SK-MEL-5 (cell line): ENCODE results near the gene PIP. TPM values are rescaled to one million over a fixed set of nuclear protein-coding genes. Genes with fewer than 3 reads are reported as not detected.
"Not testable (repeated sequence)": the region's sequence is repeated elsewhere in the genome, so short reads cannot be mapped to it uniquely, and the experiment has no call there.

Source experiments
- DNase-seq: peaks from one replicate; pipeline ENCODE4 v3.0.0-alpha.2; 2016; ENCODE audit warnings: low read depth, low spot score
- in situ Hi-C: cut with HindIII; loops from 2 replicates; pipeline ENCODE4 v1.10.0; 2016; ENCODE audit warnings: low sequenced_read_pairs, high pct_unique_total_duplicates, low pct_unique_long_range_greater_than_20kb
- polyA plus RNA-seq, 2 experiments: library from polyadenylated mRNA; depleted of rRNA; stranded (reverse); fragments of >200 nt; gene quantifications; 2 replicates each; pipeline ENCODE4 v1.2.3, GENCODE V29; 2015
- total RNA-seq: library from RNA; depleted of rRNA; stranded (reverse); fragments of >200 nt; shearing (Covaris generic); gene quantifications from 2 replicates; pipeline ENCODE4 v1.2.3, GENCODE V29; 2014; rRNA removed

Gene PIP, protein sequence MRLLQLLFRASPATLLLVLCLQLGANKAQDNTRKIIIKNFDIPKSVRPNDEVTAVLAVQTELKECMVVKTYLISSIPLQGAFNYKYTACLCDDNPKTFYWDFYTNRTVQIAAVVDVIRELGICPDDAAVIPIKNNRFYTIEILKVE
- not detected in 2 replicates for total RNA-seq
- not detected in 2 replicates for polyA plus RNA-seq (2015; cell fraction: cytosol; rRNA removed)
- not detected in 2 replicates for polyA plus RNA-seq (2015; cell fraction: nucleus; rRNA removed)

DNA sequence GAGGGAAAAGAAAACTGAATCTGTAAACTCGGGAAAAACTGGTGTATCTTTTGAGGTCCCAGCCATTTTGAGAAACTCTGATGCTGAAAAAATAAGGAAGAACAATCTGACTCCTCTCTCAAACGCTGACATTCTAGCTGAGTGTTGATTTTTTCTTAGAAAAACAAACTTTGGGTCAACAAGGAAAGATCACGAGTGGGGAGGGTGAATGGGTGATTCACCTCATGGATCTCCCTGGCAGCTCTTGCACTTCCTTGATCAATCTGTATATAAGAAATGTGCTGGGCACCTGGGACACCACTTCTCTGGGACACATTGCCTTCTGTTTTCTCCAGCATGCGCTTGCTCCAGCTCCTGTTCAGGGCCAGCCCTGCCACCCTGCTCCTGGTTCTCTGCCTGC lies at the start of gene PIP:
Gene PIP (plus strand): TSS at position 297 of the 400 bp plus-strand sequence. CDS start 40 bp downstream, at position 337.
- no peak for DNase-seq
- in situ Hi-C loops, result no loop called here

DNA sequence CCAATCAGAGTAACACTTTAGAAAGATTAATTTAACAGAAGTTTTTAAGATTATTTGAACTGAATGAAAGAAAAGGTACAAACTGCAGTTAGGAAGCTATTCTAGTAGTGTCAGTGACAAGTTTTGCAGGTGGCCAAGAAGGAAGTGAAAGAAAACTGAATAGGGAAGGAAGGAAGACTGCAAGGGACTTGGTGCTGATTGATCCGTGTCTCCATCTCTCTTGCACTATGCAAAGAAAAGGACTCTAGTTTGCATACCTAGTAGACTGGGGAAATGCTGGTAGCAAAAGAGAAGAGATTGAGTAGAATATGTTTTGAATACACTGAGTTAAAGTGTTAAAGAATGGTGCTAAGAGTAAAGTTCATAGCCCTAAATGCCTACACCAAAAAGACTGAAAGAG lies 46.8 kb upstream of the PIP start:
- in situ Hi-C loops, result no loop called here

DNA sequence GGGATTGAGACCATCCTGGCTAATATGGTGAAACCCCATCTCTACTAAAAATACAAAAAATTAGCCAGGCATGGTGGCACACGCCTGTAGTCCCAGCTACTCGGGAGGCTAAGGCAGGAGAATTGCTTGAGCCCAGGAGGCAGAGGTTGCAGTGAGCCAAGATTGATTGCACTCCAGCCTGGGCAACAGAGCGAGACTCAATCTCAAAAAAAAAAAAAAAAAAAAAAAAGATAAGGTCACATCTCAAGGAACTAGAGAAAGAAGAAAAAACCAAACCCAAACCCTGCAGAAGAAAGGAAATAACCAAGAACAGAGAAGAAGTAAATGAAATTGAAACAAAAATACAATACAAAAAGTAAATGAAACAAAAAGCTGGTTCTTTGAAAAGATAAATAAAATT lies 46.3 kb upstream of the PIP start:
- in situ Hi-C loops, DNase-seq: not testable (repeated sequence)

More for the DNA sequence above, 46.8 kb upstream of the PIP start:
- DNase-seq, result no peak

DNA sequence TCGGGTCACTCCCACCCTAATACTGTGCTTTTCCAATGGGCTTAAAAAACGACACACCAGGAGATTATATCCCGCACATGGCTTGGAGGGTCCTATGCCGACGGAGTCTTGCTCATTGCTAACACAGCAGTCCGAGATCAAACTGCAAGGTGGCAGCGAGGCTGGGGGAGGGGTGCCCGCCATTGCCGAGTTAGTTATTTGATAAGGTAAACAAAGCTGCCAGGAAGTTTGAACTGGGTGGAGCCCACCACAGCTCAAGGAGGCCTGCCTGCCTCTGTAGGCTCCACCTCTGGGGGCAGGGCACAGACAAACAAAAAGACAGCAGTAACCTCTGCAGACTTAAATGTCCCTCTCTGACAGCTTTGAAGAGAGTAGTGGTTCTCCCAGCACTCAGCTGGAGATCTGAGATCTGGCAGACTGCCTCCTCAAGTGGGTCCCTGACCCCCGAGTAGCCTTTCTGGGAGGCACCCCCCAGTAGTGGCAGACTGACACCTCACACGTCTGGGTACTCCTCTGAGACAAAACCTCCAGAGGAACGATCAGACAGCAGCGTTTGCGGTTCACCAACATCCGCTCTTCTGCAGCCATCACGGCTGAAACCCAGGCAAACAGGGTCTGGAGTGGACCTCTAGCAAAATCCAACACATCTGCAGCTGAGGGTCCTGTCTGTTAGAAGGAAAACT lies 43.2 kb upstream of the PIP start:
- DNase-seq, in situ Hi-C loops: not testable (repeated sequence)

DNA sequence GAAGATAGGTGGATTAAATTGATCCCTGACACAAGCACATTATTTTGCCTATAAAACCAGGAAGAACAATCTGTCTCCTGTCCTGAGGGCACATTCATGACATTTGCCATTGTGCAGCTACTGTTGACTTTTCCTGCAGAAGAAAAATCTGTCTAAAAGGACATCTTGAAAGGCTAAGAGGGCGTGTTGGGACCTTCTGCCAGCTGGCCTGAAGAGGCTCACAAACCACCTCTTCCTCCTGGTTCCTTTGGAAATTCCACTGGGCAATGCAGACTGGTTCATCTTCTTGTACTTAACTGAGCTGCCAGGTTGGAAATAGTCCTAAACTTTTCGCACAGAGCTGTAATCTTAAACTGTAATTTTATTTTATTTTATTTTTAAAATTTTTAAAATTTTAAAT lies 35.7 kb upstream of the PIP start:
- no peak for DNase-seq

DNA sequence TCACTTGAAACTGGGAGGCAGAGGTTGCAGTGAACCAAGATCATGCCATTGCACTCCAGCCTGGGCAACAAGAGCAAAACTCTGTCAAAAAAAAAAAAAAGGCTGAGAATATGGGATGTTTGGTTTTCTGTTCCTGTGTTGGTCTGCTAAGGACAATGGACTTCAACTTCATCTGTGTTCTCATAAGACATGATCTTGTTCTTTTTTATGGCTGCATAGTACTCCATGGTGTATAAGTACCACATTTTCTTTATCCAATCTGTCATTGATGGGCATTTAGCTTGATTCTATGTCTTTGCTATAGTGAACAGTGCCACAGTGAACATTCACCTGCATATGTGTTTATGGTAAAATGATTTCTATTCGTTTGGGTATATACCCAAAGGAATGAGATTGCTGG lies 32.3 kb upstream of the PIP start:
- DNase-seq, in situ Hi-C loops: not testable (repeated sequence)

More for the DNA sequence above, 35.7 kb upstream of the PIP start:
- in situ Hi-C loops, result no loop called here

DNA sequence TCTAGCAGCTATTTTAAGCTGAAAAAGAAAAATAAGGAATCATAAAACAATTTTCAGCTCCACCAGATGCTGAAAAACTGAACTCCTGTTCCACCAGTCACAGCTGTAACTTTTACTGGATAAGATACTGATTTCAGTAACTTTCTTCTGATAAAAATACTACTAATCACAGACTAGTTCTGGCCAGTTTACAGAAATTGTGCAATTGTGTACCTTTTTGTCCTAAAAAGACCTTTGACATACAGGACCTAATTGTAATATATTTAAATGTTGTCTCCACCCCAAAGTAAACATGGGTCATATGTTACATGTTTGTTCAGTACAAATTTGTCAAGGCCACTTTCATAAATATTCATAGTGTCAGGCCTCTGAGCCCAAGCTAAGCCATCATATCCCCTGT lies 27.1 kb upstream of the PIP start:
- in situ Hi-C loops, result no loop called here
- DNase-seq, result no peak

DNA sequence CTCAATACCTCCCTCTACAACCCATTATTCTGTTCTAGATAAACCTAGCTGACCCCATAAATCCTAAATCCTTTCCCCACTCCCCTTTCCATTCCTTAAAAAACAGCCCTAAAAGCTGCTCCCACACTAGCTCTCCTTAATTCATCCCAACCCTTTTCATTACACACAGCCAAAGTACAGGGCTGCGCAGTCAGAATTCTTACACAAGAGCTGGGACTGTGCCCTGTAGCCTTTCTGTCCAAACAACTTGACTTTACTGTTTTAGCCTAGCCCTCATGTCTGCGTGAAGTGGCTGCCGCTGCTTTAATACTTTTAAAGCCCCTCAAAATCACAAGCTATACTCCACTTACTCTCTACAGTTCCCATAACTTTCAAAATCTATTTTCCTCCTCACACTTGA lies 23.9 kb upstream of the PIP start:
- in situ Hi-C loops, DNase-seq: not testable (repeated sequence)

DNA sequence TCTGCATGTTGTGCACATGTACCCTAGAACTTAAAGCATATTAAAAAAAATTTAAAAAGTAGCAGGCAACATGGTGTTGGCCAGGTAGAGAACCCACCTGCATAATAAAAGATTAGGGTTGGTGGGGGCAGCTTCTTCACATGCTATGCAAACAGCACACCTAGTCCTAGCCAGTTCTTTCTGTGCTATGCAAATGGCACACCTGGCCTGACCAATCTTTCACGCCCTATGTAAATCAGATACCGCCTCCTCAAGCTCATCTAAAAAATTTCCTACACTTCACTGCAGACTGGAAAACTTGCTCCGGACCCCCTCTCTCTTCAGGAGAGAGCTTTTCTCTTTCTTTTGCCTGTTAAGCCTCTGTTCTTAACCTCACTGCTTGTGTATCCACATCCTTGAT lies 14.5 kb upstream of the PIP start:
- no peak for DNase-seq
- in situ Hi-C loops, result no loop called here

DNA sequence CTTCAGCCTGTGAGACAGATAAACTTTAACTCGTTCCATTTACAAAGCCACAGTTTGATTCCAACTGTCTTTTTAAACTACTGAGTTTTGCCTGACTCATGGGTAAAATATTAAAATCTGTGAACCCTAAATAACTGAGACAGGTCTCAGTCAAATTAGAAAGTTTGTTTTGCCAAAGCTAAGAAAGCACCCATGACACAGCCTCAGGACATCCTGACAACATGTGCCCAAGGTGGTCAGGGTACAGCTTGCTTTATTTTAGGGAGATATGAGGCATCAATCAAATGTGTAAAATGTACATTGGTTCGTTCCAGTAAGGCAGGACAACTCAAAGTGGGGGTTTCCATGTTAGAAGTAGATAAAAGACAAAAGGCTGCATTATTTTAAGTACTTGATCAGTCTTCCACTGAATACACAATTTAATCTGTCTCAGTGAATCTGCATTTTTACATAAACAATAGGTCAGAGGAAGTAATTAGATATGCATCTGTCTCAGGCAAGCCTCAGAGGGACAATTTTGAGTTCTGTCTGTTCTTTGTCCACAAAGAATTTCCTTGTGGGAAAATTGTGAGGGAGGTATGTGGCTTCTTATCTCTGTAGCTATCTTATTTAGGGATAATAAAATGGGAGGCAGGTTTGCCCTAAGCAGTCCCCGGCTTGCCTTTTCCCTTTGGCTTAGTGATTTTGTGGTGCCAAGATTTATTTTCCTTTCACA lies 11.0 kb upstream of the PIP start:
- no peak for DNase-seq
- in situ Hi-C loops, result no loop called here

DNA sequence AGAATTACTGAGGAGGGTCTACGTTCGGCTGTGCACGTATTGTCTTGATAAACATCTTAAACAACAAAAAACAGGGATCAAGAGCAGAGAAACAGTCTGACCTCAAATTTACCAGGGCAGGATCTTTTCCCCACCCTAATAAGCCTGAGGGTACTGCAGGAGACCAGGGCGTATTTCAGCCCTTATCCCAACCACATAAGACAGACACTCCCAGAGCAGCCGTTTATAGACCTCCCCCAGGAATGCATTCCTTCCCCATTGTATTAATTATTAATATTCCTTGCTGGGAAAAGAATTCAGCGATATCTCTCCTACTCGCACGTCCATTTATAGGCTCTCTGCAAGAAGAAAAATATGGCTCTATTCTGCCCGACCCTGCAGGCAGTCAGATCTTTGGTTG lies 8.6 kb upstream of the PIP start:
- in situ Hi-C loops, DNase-seq: not testable (repeated sequence)

DNA sequence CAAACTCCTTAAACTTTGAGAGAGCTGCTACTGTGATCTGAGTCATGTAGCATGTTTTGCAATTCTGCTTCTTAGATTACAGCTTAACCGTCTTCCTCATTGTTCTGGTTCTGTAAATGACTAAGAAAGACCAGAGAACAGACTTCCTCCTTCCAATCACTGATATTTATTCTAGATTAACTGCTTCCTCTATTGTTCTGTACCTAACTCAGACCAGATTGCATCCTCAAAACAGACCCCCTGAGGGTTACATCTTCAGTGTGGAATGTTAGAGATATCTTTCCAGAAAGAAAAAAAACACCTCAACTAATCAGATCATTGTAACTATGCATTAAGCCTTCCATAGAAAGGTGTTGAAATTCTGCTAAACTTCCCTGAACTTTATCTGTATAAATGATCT lies 5.7 kb upstream of the PIP start:
- no peak for DNase-seq
- in situ Hi-C loops, result no loop called here

DNA sequence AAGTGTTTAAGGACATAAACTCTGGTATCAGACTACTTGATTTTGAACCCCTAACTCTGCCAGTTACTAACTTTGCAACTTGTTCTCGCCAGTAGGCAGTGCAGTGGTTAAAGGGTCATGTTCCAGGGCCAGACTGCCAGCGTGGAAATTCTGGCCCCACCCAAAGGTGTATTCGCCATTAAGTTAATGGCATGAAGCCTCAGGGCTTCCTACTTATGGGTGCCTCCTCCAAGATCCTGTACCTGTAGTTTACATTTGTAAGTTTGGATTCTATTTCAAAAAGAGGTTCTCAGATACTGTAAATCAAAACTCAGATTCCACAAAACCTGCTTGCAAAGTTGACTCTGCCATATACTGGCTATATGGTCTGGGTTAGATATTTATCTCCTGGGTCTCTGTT lies 2.8 kb upstream of the PIP start:
- no peak for DNase-seq
- in situ Hi-C loops, result no loop called here

DNA sequence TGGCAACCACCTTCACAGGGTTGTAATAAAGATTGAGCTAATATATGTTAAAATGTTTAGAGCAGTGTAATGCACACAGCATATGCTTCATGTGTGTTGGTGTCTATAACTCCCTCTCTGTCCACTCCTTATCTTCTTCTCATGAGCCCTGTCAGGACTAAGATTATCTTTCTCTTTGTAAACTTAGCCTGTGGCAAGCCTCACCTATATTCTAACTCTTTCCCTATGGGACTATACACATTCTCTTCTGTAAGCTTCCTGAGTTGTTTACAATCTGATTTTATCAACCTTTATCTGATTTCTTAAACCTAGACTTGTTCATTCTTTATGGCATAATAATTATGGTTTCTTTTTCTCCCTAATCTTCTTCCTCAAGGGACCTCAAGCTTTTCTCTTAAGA lies 2.4 kb upstream of the PIP start:
- no peak for DNase-seq
- in situ Hi-C loops, result no loop called here

DNA sequence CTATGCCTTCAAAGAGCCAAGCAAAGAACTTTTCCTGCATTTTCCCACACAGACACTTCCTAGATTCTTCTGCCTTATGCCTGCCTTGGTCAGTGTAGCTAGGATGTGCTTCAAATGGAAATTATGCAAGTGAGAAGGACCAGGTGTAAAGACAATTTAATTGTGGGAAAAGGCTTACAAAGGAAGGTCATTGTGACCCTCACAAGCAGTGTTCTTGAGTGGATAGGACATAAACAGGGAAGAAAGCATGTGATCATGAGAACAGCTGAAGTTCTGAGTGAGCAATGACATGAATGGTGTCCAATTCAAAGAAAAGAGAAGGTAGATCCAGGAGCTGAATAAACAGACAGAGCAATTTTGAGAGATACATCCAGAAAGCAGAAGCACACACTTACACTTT lies 1.3 kb upstream of the PIP start:
- in situ Hi-C loops, result no loop called here
- DNase-seq, result no peak

DNA sequence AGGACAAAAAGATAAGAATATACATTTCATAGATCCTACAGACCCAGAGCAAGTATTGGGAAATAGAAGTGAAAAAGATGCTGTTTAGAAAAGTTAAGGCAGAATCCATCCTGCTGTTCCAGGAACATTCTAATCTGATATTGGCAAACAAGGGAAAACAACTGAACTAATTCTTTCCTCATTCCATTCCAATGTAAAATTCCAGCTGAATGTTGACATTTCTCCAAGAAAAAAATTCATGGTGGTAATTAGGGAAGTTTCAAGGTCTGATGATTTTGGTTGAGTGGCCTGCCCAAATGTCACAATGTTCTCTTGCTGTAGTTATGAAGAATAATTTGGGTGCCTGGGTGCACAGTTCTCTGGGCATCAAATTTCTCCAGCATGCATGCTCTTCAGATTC lies 15.2 kb downstream of the PIP start:
- in situ Hi-C loops, result no loop called here
- no peak for DNase-seq

DNA sequence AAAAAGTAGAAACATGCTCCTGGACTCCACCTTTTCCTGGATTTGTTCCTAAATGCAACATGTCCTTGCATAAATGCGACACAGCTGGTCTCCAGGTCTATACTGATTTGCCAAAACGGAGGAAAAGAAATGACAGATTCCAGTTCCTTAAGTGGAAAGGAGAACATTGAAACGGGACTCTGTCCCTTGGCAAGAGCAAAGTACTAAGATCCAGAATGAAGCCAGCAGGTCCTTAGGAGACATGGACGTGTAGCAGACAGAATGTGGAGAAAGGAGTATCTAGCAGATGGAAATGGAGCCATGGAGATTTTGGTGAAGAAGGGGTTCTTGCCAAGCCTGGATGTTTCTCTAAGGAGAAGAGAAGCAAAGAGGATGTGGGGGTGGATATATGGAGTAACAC lies 16.2 kb downstream of the PIP start:
- in situ Hi-C loops, result no loop called here

DNA sequence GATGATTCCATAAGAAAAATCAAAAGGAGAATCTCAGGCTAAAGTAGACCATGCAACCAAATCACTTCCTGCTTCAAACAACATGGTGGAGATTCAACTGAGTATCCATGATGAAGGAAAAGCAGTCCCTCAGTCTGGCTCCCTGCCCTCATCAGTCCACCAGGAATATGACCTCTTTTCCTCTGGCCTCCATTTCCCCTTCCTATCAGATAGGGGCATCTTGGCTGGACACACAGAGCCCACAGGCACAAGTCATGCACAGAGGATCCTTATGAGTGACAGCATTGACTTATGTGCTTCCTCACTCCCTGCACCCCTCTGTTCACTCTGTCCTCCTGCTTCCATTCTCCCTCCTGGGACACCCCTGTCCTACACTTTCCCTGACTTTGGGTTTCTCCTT lies 16.8 kb downstream of the PIP start:
- no peak for DNase-seq
- in situ Hi-C loops, result no loop called here

More for the DNA sequence above, 16.2 kb downstream of the PIP start:
- DNase-seq, result no peak

DNA sequence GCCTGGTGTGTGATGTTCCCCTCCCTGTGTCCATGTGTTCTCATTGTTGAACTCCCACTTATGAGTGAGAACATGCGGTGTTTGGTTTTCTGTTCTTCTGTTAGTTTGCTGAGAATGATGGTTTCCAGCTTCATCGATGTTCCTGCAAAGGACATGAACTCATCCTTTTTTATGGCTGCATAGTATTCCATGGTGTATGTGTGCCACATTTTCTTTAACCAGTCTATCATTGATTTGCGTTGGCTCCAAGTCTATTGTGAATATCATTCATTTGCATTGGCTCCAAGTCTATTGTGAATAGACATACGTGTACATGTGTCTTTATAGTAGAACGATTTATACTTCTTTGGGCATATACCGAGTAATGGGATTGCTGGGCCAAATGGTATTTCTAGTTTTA lies 18.8 kb downstream of the PIP start:
- in situ Hi-C loops, DNase-seq: not testable (repeated sequence)
